Measurements from ENCODE around the gene CFAP69. TPM values are rescaled to one million over a fixed set of nuclear protein-coding genes. Genes with fewer than 3 reads are reported as not detected.
A peak's percentile ranks its signal among the peaks of the same experiment; 100 is the strongest.

CFAP69 gene
- total RNA-seq, 4 donors from 2014 or later = 3.0 to 8.6 (median 7.5) TPM

- no peaks in the 10 kb centered on the region for H3K4me1 ChIP-seq
- DNase-seq (ENCODE audit: extremely low spot score) = no peak
- H3K27ac ChIP-seq (replicated peaks in 1 of 4) = no peak overlapping the region
- no peaks in the 10 kb centered on the region for H3K27me3 ChIP-seq
- intact Hi-C loops (cut with DNase I) = loop anchor here (10.0 kb wide), 1 partner anchor 114 kb away; no protein-coding TSS in a partner anchor
- peaks cover 0 to 58% (median 9%) of the 10 kb centered on the region in 4 donors for H3K36me3 ChIP-seq
- no peak overlapping the region for H3K4me3 ChIP-seq
- H3K9me3 ChIP-seq = no peaks in the 10 kb centered on the region
- TF ChIP-seq POLR2AphosphoS5 (IDR thresholded peaks at IDR 0.05) (no peak), CTCF (IDR thresholded peaks at IDR 0.05) (no peak), POLR2A (IDR thresholded peaks at IDR 0.05; ENCODE audit: low read depth) (no peak), EP300 (IDR thresholded peaks at IDR 0.05) (no peak)
Observed at GRCh38 chr7:90311175-90311574, 66.2 kb downstream of the CFAP69 start.

- no peaks in the 10 kb centered on the region for H3K4me1 ChIP-seq
- TF ChIP-seq POLR2AphosphoS5 (IDR thresholded peaks at IDR 0.05) = no peak
- TF ChIP-seq CTCF (IDR thresholded peaks at IDR 0.05) = peak in 1 of 3 experiments; percentile 12
- no peak overlapping the region for H3K27ac ChIP-seq (replicated peaks in 1 of 4)
- intact Hi-C loops (cut with DNase I) = loop anchor here (10.0 kb wide), 1 partner anchor 112 kb away; no protein-coding TSS in a partner anchor
- no peak for DNase-seq (ENCODE audit: extremely low spot score)
- no peaks in the 10 kb centered on the region for H3K27me3 ChIP-seq
- WGBS = 97% methylated on average over 2 of the region's 2 CpGs
- no peak overlapping the region for H3K4me3 ChIP-seq
- H3K9me3 ChIP-seq = no peaks in the 10 kb centered on the region
- peaks cover 0 to 47% (median 6%) of the 10 kb centered on the region in 4 donors for H3K36me3 ChIP-seq
Observed at GRCh38 chr7:90312745-90313144, 67.8 kb downstream of the CFAP69 start.

- no peak for DNase-seq (ENCODE audit: extremely low spot score)
- H3K27ac ChIP-seq (replicated peaks in 1 of 4) = no peak overlapping the region
- no peaks in the 10 kb centered on the region for H3K27me3 ChIP-seq
- no peaks in the 10 kb centered on the region for H3K9me3 ChIP-seq
- no peaks in the 10 kb centered on the region for H3K4me1 ChIP-seq
- TF ChIP-seq POLR2A (IDR thresholded peaks at IDR 0.05; ENCODE audit: low read depth) (no peak), EP300 (IDR thresholded peaks at IDR 0.05) (no peak), POLR2AphosphoS5 (IDR thresholded peaks at IDR 0.05) (no peak), CTCF (IDR thresholded peaks at IDR 0.05) (no peak)
- 71% methylated on average over 4 of the region's 4 CpGs for WGBS
- H3K4me3 ChIP-seq = no peak overlapping the region
- H3K36me3 ChIP-seq = peaks cover 0 to 36% (median 3%) of the 10 kb centered on the region in 4 donors
- intact Hi-C loops (cut with DNase I) = loop anchor here (10.0 kb wide), 1 partner anchor 111 kb away; no protein-coding TSS in a partner anchor
Observed at GRCh38 chr7:90313907-90314306, 68.9 kb downstream of the CFAP69 start.

GRCh38 chr7:90320014-90320413, 75.0 kb downstream of the CFAP69 start:
- intact Hi-C loops (cut with DNase I) = no loop called here
- Histone ChIP-seq H3K4me1 (peaks cover 0 to 10% (median 9%) of the 10 kb centered on the region in 4 donors), H3K36me3 (no peaks in the 10 kb centered on the region), H3K9me3 (no peaks in the 10 kb centered on the region), H3K4me3 (no peak overlapping the region), H3K27ac (replicated peaks in 1 of 4) (no peak overlapping the region), H3K27me3 (peaks cover 4 to 37% (median 13%) of the 10 kb centered on the region in 4 donors)
- 88% methylated on average over 7 of the region's 7 CpGs for WGBS
- TF ChIP-seq POLR2AphosphoS5 (IDR thresholded peaks at IDR 0.05) (no peak), POLR2A (IDR thresholded peaks at IDR 0.05; ENCODE audit: low read depth) (no peak), CTCF (IDR thresholded peaks at IDR 0.05) (no peak), EP300 (IDR thresholded peaks at IDR 0.05) (no peak)
- DNase-seq (ENCODE audit: extremely low spot score) = no peak

GRCh38 chr7:90320418-90320800, 75.4 kb downstream of the CFAP69 start:
- WGBS = 29% methylated on average over 7 of the region's 7 CpGs
- H3K27ac ChIP-seq (replicated peaks in 1 of 4) = no peak overlapping the region
- peaks cover 4 to 41% (median 13%) of the 10 kb centered on the region in 4 donors for H3K27me3 ChIP-seq
- DNase-seq (ENCODE audit: extremely low spot score) = no peak
- peaks cover 0 to 10% (median 9%) of the 10 kb centered on the region in 4 donors for H3K4me1 ChIP-seq
- no peaks in the 10 kb centered on the region for H3K36me3 ChIP-seq
- no peak overlapping the region for H3K4me3 ChIP-seq
- no peak for TF ChIP-seq CTCF (IDR thresholded peaks at IDR 0.05)
- no peak for TF ChIP-seq EP300 (IDR thresholded peaks at IDR 0.05)
- TF ChIP-seq POLR2AphosphoS5 (IDR thresholded peaks at IDR 0.05) = no peak
- no peak for TF ChIP-seq POLR2A (IDR thresholded peaks at IDR 0.05; ENCODE audit: low read depth)
- H3K9me3 ChIP-seq = no peaks in the 10 kb centered on the region
- intact Hi-C loops (cut with DNase I) = no loop called here

Measured in esophagus muscularis mucosa (tissue), 4 donors.